Bone marrow (tissue), 2 donors: ENCODE results near the gene TUBGCP2.
A peak's percentile ranks its signal among the peaks of the same experiment; 100 is the strongest.

ENCODE experiments used
- DNase-seq, 2 donors: peaks; one replicate each; lab custom pipeline; 2025; lab: John Stamatoyannopoulos, UW

Gene TUBGCP2

DNA sequence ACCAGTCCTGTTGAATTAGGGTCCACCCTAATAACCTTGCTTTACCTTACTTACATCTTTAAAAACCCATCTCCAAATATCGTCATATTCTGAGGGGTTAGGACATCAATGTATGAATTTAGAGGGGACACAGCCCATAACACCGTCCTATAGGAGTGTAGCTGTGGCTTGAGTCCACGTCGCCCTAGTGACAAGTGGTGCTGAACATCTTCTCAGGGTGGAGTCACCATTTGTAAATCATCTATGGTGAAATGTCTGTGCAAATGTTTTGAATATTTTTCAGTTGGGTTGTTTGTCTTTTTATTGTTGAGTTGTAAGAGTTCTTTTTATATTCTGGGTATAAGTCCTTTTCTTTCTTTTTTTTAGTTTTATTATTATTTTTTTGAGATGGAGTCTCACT lies 33.3 kb upstream of the TUBGCP2 start:
- DNase-seq: no peak

DNA sequence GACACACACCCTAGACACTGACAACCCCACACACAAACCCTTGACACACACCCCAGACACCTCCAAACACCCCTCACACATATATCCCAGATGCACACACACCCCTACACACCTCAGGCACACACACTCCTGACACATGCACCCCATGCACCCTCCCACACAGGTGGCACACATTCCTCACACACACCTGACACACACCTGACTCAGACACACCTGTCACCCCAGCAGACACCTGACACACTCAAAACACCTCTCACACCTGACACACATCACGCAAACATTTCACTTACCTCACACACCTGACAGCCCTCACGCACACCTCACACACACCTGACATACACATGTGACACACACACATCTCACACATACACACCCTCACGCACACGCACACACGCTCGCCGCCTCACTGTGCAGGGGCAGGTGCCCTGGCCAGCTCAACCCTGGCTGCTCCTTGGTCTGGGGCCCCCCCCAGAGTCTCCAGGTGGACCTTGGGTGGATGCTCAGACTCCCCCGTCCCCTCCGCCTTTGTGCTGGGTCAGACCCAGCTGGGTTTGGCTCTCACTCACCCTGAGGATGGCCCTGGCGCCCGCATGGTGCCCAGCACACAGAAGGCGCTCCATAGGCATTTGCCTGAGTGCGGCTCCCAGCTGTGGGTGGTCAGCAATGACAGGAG lies 31.2 kb upstream of the TUBGCP2 start:
- DNase-seq: no peak

DNA sequence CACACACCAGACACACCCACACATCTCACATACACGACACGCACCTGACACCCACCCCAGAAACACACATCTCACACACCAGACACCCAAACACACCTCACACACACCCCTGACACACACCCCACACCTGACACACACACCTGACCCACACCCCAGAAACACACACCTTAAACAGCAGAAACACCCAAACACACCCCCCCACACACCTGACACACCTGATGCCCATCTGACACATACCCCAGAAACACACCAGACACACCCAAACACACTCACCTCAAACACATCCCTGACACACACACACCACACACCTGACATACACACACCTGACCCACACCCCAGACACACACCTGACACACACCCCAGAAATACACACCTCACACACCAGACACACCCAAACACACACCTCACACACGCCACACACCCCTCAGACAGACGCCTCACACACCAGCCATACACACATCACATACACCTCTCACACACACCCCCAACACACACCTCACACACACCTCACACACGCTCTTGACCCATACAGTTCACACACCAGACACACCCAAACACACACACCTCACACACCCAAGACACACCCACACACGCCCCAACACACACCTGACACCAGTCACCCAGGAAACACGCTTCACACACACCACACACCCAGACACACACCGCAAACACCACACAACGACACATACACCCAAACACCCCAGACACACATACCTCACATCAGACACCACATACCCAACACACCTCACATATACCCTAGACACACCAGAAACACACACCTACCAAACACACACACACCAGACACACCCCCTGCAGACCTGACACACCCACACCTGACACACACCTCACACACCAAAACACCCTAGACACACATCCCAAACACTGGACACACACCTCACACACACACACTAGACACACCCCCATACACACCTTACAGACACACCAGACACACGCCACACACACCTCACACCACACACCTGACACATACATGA lies 29.7 kb upstream of the TUBGCP2 start:
- DNase-seq: no peak

DNA sequence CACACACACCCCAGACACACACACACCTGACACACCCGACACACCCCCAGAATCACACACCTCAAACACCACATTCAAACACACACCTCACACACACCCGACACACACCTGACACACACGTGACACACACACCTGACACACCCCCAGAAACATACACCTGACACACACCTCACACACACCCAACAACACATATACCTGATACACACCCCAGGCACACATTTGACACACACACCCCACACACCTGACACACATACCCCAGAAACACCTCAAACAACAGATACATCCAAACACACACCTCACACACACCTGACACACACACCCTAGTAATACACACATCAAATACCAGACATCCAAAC lies 28.7 kb upstream of the TUBGCP2 start:
- DNase-seq: no peak

DNA sequence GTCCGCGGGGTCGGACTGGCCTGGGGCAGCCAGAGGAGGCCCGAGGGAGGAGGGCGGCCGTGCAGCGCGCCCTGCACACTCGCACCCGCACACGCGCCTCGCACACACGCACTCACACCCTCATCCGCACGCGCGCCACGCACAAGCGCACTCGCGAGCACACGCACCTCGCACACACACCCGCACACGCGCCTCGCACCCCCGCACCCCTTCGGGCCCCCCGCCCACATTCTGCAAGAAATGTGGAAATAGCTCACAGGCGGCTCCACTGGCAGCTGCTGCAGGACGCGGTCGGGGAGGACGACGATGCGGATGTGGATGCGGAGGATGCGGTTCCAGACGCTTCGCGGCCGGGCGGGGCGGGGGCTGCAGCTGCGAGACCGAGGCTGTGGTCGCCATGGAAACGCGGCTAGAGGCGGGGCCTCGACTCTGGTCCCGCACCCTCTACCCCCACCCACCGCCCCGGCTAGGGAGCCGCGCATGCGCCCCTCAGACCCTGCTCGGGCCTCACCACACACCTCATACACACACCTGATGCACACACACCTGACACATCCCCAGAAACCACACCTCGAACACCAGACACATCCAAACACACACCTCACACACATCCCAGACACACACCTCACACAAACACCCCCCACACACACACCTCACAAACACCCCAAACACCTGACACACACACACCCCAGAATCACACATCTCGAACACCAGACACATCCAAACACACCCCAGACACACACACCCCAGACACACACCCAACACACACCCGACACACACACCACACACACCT lies 28.1 kb upstream of the TUBGCP2 start, which contains the start of gene CALY:
TSS of gene CALY (minus strand) at position 320 of the 793 bp plus-strand sequence. CDS start 7,907 bp downstream, outside the sequence.
- DNase-seq: no peak

DNA sequence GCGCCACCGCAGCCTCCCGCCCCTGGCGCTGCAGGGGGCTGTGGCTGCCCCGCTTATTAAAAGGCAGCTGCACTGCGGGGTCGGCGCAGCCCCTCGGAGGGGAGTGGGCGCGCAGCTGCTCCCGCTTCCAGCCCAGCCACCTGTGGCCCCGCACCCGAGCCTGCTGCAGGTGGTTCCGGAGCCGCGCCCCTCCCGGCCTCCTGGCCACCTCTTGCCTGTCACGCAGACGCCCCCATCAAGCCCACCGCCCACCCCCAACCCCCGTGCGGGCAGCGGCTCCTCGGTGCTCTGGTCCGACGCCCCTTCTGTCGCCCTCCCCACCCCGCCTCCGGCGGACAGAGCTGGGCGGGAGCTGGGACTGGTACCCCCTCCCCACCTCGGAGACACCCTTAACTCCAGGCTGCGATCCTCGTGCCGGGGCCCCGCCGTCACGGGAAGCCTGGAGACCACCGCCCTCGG lies 27.5 kb upstream of the TUBGCP2 start:
- no peak for DNase-seq

DNA sequence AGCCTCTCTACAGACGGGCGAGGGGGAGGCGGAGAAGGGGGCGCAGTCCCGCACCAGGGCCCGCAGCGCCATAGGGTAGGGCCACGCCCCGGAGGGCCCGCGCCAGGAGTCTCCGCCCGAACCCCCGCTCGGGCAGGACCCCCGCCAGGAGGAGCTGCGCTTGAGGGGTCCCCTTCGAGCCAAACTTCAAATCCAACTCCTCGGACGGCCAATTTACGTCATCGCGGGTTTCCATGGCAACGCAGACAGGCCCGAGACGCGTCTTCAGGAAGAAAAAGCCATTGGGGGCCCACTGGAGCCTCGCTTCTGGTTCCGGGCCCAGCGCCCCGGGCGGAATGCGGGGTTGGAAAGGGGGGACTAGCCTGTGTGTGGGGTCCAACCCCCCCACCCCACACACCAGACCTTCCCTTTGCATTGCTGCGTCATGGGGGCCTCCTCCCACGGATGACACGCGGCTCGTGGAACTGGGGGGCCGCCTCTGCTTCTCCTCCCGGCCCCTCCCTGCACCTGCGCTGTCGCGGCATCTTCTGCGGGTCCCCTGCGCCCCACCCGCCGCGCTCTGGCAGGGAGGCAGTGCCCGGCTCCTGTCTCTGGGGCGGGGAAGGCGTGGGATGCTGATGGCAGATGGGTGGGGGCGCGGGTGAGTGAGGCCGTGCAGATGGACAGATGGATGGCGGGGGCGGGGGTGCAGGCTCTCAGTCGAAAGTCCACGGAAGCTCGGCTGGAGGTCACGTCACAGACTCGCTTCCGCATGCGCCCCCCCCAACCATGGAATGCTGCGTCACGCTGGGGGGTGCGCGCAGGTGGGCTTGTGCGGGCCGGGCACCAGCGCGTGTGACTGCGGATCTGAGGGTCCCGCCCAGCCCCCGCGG lies 26.8 kb upstream of the TUBGCP2 start:
- peak in 1 of 2 donors; percentile 19 for DNase-seq

DNA sequence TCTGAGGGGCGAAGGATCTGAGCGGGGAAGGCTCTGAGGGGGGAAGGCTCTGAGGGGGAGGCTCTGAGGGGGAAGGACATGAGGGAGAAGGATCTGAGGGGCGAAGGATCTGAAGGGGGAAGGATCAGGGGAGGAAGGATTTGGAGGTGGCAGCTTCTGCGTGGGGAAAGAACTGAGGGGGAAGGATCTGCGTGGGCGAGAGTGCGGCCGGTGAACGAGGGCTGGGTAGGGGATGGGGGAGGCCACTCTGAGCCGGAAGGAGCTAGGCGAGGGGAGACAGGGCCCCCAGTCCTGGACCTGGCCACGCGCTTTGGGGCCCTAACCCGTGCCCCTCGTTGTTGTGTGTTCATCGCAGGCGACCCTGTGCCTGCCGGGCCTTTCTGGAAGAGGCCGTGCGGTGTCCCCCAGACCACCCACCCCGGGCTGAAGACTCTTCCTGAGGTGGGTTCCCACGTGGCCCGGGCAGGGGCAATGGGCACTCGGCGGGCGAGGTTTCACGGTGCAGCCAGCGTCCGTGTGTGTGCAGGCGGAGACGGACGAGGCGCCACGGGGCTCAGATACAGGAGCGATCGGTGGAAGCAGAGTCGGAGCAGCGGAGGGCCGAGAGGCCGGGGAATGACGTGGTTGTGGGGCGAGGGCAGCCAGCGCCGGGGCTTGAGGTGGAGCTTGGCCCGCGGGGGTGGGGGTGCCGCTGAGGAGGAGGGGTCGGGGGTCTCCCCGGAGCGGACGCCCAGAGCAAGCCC lies 26.0 kb upstream of the TUBGCP2 start:
- DNase-seq: no peak

DNA sequence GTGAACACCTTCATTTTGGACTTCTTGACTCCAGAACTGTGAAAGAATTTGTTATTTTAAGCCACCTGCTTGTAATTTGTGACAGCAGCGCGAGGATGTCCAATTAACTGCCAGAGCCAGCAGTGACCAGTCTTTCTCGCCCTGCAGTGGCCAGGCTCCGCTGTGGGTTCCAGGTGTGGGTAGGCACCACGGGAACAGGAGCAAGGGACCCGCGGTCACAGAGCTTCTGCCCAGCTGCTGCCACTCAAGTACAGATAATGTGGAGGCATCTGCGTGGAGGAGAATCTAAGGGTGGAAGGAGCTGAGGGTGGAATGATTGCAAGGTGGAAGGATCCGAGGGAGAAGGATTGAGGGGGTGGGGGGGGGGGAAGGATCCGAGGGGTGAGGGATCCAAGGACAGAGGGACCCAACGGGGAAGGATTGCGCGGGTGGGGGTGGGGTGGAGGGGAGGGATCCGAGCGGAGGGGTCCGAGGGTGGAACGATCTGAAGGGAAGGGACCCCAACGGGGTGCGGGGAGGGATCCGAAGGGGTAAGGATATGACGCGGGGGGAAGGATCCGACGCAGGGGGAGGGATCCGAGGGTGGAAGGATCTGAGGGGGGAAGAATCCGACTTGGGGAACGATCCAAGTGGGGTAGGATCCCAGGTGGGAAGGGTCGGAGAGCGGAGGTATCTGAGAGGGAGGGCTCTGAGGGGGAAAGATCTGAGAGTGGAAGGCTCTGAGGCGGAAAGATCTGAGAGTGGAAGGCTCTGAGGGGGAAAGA lies 24.4 kb upstream of the TUBGCP2 start:
- DNase-seq: no peak

DNA sequence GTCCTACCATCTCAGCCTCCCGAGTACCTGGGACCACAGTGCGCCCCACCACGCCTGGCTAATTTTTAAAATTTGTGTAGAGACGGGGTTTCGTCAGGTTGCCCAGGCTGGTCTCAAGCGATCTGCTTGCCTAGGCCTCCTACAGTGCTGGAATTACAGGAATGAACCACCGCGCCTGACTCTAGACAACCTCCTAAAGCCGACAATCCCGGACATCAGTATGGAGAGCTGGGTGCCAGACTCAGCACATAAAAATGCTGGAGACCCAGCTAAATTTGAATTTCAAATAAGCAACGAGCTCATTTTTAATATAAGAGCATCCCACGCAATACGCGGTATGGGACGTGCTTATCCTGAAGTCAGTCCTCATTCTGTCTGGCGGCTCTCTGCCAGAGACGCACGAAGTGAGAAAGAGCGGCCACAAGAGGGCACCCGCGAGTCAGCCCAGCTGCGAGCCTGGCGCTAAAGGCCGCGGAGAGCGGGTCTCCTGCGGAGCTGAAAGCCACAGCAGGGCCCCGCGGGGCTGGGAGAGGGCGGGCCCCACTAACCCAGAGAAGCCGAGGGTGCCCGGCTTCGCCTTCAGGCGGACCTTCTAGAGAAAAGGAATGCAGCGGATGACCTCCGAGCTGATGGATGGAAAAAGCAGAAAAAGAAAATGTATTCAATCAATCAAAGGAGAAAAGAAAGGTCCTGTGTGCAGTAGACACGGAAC lies 21.0 kb upstream of the TUBGCP2 start:
- DNase-seq: peak; percentile 49 to 70

DNA sequence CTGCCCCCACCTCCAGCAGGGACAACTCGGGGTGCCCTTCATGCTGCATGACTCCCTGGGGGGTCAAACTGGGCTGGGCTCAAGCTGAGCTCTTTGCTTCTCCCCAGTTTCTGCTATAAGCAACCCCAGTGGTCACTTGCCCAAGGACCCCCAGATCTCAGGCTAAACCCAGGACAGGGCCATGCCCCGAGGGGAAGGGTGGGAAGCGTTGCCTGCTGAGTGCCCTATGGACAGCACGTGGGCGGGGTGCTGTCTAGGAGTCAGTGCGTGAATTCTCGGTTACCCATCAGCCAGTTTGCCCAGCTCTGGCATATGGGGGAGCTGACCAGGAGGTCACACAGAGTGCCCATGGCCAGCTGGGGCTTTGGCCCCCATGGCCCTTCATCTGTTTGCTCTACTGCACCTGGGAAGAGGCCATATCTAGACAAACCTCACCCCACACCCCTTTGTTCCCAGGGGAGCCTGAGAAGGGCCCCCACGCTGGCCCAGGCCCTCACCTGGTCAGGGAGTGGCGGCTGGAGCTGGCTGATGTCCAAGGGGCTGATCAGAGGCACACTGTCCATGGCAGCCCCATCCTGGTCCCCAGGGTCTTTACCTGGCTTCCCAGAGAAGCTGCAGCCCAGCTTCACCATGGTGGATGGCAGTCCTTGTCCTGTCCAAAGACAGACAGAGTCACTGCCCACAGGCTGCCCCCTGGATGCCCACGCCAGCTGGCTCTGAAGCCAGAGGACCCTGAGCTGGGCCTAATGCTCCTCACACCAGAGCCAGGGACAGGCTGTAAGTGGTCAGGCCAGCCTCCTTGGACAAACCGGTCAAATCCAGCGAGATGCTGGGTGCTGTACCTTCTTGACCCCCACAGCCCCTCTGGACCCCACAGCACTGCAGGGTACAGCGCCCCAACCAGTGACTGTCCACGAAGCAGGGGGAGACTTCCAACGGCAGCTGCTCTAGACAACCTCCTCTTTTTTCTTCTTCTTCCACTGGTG lies 20.0 kb upstream of the TUBGCP2 start:
- no peak for DNase-seq

DNA sequence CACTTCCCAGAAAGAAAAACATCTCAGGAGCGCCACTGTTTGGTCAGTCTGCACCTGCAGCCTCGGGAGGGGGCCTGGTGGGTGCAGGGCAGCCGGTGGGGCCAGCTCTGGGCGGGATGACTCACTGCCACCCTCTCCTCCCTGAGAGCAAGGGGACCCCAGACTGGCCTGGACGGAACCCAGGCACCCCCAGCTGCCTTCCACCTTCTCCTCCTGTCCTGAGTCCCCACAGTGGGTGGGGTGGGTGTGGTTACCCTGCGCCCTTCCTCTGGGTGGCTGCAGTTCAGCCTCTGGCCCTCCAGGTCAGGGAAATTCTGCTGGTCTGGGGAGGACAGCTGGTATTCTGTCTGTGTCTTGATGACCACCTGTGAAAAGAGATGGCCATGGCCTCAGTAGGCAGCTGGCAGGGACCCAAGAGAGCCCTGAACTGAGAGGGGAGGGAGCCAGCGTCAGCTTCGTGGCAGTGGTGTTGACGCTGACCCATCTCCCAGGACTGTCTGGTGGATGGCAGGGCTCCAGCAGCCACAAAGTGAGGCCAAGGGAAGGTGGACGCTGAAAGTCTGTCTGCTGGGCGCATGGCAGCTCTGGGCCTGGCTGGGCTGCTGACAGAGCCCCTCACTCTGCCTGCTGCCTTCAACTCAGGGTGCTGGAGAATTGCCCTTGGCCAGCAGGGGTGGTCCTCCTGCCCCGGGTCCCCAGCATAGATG lies 19.1 kb upstream of the TUBGCP2 start:
- DNase-seq: no peak

DNA sequence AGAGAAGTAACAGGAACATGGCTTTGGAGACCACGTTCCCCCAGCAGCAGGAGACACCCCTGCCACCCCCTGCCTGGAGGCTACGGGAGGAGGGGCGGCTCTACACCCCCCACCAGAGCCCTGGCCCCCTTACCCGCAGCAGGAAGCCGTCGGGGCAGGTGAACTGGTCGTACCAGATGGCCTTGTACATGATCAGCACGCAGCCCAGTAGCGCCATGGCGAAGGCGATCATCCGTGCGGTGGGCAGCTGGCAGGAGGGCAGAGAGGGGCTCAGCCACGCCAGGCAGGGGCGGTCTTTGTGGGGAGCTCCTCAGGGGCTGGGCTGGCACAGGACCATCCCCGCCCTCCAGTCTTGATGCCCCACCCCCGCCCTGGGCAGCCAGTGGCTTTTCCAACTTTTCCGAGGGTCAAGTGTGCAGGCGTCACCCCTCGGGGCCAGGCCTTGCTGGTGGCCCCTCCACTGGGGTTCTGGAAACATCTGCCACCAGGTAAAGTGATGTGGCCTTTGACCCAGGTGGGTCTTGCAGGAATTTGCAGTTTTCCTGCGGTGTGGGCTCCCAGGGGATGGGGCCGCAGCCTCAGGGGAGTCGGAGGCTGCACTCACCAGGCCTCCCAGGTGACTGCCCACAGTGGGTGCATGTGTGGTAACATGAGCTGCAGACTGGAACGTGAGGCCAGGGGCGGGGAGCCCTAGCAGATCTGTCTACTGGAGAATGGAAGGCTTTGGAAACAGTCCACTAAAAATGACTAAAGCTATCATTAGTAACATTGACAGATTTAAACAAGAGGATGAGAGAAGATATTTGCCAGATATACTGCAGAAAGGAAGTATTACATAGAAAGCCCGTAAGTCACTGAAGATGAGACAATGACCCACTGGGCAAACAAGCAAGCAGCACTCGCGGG lies 18.3 kb upstream of the TUBGCP2 start:
- DNase-seq: no peak

DNA sequence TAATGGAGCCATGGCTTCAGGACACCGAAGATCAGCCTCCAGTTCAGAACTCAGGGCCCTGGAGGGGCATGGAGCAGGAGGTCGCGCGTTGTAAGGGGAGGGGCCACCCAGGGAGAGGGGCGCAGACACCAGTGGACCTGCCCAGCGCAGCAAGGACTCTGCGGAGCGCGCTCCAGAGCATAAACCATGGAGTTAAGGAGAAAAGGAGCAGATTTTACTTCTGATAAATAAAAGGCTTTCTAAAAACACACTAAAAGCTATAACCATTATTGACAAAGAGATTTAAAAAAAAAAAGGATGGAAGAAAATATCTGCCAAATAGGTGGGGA lies 17.5 kb upstream of the TUBGCP2 start:
- no peak for DNase-seq

DNA sequence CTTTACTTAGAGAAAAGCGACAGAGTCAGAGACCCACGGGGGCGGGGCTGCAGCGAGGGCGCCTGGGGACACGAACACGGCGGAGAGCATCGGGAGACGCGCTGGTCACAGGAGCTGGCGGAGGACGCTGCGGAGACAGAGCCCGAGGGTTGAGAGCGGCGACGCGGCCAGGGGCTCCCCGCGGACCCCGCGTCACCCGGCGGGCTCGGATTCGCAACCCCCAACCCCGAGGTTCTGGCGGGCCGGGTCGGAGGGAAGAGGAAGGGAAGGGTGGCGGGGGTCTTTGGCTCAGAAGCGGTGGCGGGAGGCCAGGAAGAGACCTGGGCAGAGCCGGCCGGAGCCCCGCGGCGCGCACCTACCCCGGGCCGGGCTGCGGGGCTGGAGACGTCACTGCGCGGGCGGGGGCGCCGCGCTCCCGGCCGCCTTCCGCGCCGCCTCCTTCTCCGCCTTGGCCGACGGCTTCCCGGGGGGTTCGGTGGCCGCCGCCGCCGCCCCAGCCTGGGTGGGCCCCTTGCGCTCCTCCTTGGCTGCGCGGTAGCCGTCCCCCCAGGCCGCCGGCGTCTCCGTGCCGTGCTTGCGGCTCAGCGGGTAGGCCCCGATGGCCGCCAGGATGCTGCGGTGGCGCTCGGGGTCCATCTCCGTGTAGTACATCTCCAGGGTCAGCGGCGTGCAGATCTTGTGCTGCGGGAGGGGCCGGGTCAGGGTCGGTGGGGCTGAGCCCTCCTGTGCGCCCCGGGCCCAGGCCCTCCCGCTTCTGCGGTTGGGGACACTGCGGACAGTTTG lies 17.0 kb upstream of the TUBGCP2 start:
- no peak for DNase-seq

DNA sequence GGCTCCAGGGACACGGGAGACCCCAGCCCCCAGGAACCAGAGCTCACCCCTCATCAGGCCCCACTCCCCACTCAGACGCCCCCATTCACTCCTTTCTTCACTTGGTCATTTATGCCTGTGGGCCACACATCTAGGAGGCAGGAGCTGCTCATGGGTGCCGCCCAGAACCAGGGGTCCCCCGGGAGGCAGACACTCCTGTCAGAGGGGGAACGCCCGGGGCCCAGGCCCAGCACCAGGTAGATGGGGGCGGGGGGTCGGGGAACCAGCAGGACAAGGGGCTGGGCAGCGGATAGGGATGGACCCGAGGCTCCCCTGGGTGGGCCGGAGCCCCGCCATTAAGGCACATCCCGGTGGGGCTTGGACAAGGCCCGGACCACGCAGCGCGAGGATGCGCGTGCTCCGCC lies 16.2 kb upstream of the TUBGCP2 start:
- DNase-seq: no peak
